NCI-H446 treated with DMSO at 0.1 percent for 48 hours (cell line): ENCODE data around the gene MSMB.
"Not testable (repeated sequence)": the region's sequence is repeated elsewhere in the genome, so short reads cannot be mapped to it uniquely, and the experiment has no call there.

ENCODE experiments used
- DNase-seq: peaks from one replicate; lab custom pipeline; 2025; lab: John Stamatoyannopoulos, UW

Gene MSMB

GRCh38 chr10:46069771-46070463 is 23.8 kb upstream of the MSMB start:
- no peak for DNase-seq

- no peak for DNase-seq
These were observed 22.8 kb upstream of the MSMB start for GRCh38 chr10:46068905-46069304.

- no peak for DNase-seq
These were observed 22.0 kb upstream of the MSMB start for GRCh38 chr10:46068117-46068516.

GRCh38 chr10:46064269-46064817 is 18.3 kb upstream of the MSMB start:
- no peak for DNase-seq

GRCh38 chr10:46062723-46063428 is 16.8 kb upstream of the MSMB start:
- DNase-seq, result no peak

GRCh38 chr10:46060706-46061105 is 14.6 kb upstream of the MSMB start:
- no peak for DNase-seq

- not testable (repeated sequence) for DNase-seq
These were observed 11.9 kb upstream of the MSMB start for GRCh38 chr10:46057927-46058326.

GRCh38 chr10:46057038-46057437 is 11.0 kb upstream of the MSMB start:
- no peak for DNase-seq

- no peak for DNase-seq
These were observed 9.7 kb upstream of the MSMB start for GRCh38 chr10:46055771-46056170.

GRCh38 chr10:46053534-46054434 is 7.7 kb upstream of the MSMB start:
- DNase-seq, result no peak

- no peak for DNase-seq
These were observed 6.8 kb upstream of the MSMB start for GRCh38 chr10:46052791-46053375.

GRCh38 chr10:46052057-46052790 is 6.2 kb upstream of the MSMB start:
- DNase-seq, result no peak

GRCh38 chr10:46050941-46051623 is 5.0 kb upstream of the MSMB start:
- no peak for DNase-seq

- not testable (repeated sequence) for DNase-seq
These were observed 3.4 kb upstream of the MSMB start for GRCh38 chr10:46049497-46049831.

- DNase-seq, result no peak
These were observed 2.1 kb upstream of the MSMB start for GRCh38 chr10:46048152-46048551.

GRCh38 chr10:46042527-46042926 is 3.5 kb downstream of the MSMB start:
- no peak for DNase-seq

- DNase-seq, result no peak
These were observed 6.1 kb downstream of the MSMB start for GRCh38 chr10:46040004-46040403.

- DNase-seq, result no peak
These were observed 8.8 kb downstream of the MSMB start for GRCh38 chr10:46037107-46037825.

- DNase-seq, result no peak
These were observed 9.9 kb downstream of the MSMB start for GRCh38 chr10:46035923-46036849.
